ENCODE results near the gene CLASP1.
"Not testable (repeated sequence)": the region's sequence is repeated elsewhere in the genome, so short reads cannot be mapped to it uniquely, and the experiment has no call there.

The CLASP1 gene

GRCh38 chr2:121565389-121566250 lies 83.6 kb downstream of the CLASP1 start:
- peak; percentile 43 for DNase-seq (ENCODE audit: low read depth)
- H3K4me3 ChIP-seq (ENCODE audit: low read depth, low read length): no peak overlapping the region
- no peak for TF ChIP-seq CTCF (conservative IDR thresholded peaks at IDR 0.05; ENCODE audit: low read depth, low read length)

GRCh38 chr2:121564905-121565304 lies 84.4 kb downstream of the CLASP1 start:
- DNase-seq (ENCODE audit: low read depth): no peak
- H3K4me3 ChIP-seq (ENCODE audit: low read depth, low read length): no peak overlapping the region
- TF ChIP-seq CTCF (conservative IDR thresholded peaks at IDR 0.05; ENCODE audit: low read depth, low read length): no peak

- not testable (repeated sequence) for DNase-seq (ENCODE audit: low read depth); H3K4me3 ChIP-seq (ENCODE audit: low read depth, low read length)
Measured at GRCh38 chr2:121563754-121564153, 85.5 kb downstream of the CLASP1 start.

- no peak for TF ChIP-seq CTCF (conservative IDR thresholded peaks at IDR 0.05; ENCODE audit: low read depth, low read length)
- no peak overlapping the region for H3K4me3 ChIP-seq (ENCODE audit: low read depth, low read length)
- DNase-seq (ENCODE audit: low read depth): no peak
Measured at GRCh38 chr2:121562269-121563176, 86.7 kb downstream of the CLASP1 start.

GRCh38 chr2:121561617-121562268 lies 87.5 kb downstream of the CLASP1 start:
- DNase-seq (ENCODE audit: low read depth): peak; percentile 52
- H3K4me3 ChIP-seq (ENCODE audit: low read depth, low read length): no peak overlapping the region
- no peak for TF ChIP-seq CTCF (conservative IDR thresholded peaks at IDR 0.05; ENCODE audit: low read depth, low read length)

GRCh38 chr2:121558329-121558728 lies 90.9 kb downstream of the CLASP1 start:
- DNase-seq (ENCODE audit: low read depth): no peak
- TF ChIP-seq CTCF (conservative IDR thresholded peaks at IDR 0.05; ENCODE audit: low read depth, low read length): no peak
- no peak overlapping the region for H3K4me3 ChIP-seq (ENCODE audit: low read depth, low read length)

- DNase-seq (ENCODE audit: low read depth): no peak
- no peak overlapping the region for H3K4me3 ChIP-seq (ENCODE audit: low read depth, low read length)
- no peak for TF ChIP-seq CTCF (conservative IDR thresholded peaks at IDR 0.05; ENCODE audit: low read depth, low read length)
Measured at GRCh38 chr2:121555008-121555407, 94.3 kb downstream of the CLASP1 start.

GRCh38 chr2:121552477-121553180 lies 96.6 kb downstream of the CLASP1 start:
- not testable (repeated sequence) for H3K4me3 ChIP-seq (ENCODE audit: low read depth, low read length); DNase-seq (ENCODE audit: low read depth)

Measured in choroid plexus epithelial cell (primary cell).